GM12801 (cell line): ENCODE results near the gene MAST4.

Source experiments
- CTCF ChIP-seq: IDR thresholded peaks from one replicate; pipeline ENCODE4 v1.5.1; 2011; ENCODE audit warnings: control low read depth; ENCODE audit not compliant: insufficient read length; ENCODE audit errors: extremely low read depth

Gene MAST4

GRCh38 chr5:66659780-66660179, 63.6 kb downstream of the MAST4 start:
- TF ChIP-seq CTCF = no peak

- TF ChIP-seq CTCF = no peak
Observed at GRCh38 chr5:66660396-66660795, 64.2 kb downstream of the MAST4 start.

GRCh38 chr5:66661149-66661548, 65.0 kb downstream of the MAST4 start:
- no peak for TF ChIP-seq CTCF

GRCh38 chr5:66666778-66667177, 70.6 kb downstream of the MAST4 start:
- TF ChIP-seq CTCF = no peak

GRCh38 chr5:66669086-66669861, 73.1 kb downstream of the MAST4 start:
- TF ChIP-seq CTCF = no peak

- no peak for TF ChIP-seq CTCF
Observed at GRCh38 chr5:66669862-66670195, 73.6 kb downstream of the MAST4 start.

- TF ChIP-seq CTCF = no peak
Observed at GRCh38 chr5:66671305-66671704, 75.1 kb downstream of the MAST4 start.

- no peak for TF ChIP-seq CTCF
Observed at GRCh38 chr5:66674802-66675201, 78.6 kb downstream of the MAST4 start.
